ENCODE data around the gene LY6G5B.

LY6G5B gene

GRCh38 chr6:31663126-31663960 lies 6.4 kb upstream of the LY6G5B start:
- DNase-seq: no peak

GRCh38 chr6:31663961-31664789 lies 5.6 kb upstream of the LY6G5B start:
- no peak for DNase-seq

- DNase-seq: peak; percentile 96
Observed at GRCh38 chr6:31664790-31665500, 4.8 kb upstream of the LY6G5B start, which contains the start of gene GPANK1. Gene GPANK1, minus strand, starts transcription at chr6:31664997. Its CDS starts 519 bp downstream, at chr6:31664478.

DNA sequence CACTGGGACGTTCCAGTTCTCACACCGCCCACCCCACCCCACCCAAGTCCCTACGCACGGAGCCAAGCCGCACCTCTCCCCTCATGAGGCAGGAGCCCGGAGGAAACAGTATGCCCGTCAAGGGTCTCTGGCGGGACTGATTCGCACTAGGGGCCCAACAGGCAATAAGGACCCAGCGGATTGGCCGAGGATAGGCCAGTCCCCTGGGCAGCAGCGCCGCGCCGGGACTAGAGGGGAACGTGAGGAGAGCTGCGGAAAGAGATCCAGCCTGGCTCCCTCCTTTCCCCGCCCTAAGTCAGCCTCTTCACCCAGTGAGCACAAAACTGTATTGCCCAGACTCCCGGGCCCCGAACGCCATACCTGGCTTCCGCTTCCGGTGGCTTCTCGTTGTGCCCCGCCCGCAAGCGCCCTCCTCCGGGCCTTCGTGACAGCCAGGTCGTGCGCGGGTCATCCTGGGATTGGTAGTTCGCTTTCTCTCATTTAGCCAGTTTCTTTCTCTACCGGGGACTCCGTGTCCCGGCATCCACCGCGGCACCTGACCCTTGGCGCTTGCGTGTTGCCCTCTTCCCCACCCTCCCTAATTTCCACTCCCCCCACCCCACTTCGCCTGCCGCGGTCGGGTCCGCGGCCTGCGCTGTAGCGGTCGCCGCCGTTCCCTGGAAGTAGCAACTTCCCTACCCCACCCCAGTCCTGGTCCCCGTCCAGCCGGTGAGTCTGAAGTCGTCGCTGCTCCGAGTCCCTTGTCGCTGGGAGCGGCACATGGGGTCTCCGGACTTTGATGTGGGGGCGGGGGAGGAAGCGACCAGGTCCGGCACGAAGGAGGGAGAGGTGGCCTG lies 4.1 kb upstream of the LY6G5B start, which contains the start of gene CSNK2B:
Gene CSNK2B (plus strand): TSS at position 580 of the 836 bp plus-strand sequence. CDS start 752 bp downstream, outside the sequence.
- DNase-seq: peak; percentile 99

GRCh38 chr6:31666337-31666965 lies 3.3 kb upstream of the LY6G5B start:
- no peak for DNase-seq

GRCh38 chr6:31676322-31676903 lies 6.6 kb downstream of the LY6G5B start:
- DNase-seq: no peak

DNA sequence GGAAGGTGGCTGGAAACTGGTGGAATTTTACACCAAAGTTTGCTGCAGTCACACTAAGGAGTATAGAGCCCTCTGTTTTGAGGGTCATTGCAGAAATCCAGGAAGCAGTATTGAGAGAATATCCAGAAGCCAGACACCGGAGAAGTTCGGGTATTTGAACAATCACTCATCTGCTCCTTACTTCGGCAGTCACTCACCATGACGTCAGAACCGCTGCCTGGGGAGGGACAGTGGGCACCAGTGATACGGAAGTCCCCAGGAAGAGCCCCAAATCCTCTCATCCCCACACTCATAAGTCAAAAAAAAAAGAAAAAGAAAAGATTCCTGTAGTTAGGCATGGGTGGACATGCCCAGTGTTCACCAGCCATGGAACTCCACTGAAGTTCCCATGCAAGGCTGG lies 7.1 kb downstream of the LY6G5B start:
- DNase-seq: peak; percentile 52

GRCh38 chr6:31677955-31678354 lies 8.2 kb downstream of the LY6G5B start:
- no peak for DNase-seq

DNA sequence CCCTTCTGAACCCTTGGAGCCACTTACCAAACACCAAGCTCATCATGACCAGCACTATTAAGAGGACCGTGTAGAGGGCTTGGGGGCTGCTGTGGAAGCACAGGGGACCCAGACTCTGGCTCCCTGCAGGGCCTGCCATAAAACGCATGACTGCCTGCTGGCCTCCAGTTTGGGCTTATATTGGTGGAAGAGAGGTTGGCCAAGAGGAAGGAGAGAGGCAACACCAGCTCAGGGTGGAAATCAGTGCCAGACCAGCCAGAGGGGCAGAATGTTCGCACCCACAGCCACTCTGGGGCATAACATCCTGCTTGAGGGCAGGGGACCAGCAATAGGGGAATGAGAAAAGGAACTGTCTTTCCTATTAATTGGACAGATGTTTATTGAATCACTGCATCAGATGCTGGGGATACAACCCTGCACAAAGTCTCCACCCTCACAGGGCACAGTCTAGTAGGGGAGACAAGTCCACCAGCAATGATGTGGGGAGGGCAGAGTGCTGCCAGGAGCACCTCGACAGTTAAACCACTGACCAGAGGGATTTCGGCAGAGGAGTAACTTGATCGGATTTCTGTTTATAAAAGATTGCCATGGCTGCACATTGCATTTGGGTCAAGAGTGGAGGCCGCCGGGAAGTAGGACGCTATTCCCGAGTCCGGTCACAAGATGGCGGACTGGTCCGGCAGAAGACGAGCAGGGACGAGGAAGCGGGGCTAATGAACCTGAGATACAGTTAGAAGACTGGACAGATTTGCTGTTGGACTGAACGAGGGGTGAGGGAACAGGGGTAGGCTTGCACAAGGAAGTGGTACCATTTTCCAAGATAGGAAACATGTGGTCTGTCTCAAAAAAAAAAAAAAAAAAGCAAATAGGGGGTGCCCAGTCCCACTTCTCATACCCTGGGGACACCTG lies 10.7 kb downstream of the LY6G5B start, which contains the start of gene LY6G5C:
Gene LY6G5C (minus strand): TSS at position 842 of the 909 bp plus-strand sequence. CDS start 694 bp downstream, at position 148.
- DNase-seq: peak; percentile 96

DNA sequence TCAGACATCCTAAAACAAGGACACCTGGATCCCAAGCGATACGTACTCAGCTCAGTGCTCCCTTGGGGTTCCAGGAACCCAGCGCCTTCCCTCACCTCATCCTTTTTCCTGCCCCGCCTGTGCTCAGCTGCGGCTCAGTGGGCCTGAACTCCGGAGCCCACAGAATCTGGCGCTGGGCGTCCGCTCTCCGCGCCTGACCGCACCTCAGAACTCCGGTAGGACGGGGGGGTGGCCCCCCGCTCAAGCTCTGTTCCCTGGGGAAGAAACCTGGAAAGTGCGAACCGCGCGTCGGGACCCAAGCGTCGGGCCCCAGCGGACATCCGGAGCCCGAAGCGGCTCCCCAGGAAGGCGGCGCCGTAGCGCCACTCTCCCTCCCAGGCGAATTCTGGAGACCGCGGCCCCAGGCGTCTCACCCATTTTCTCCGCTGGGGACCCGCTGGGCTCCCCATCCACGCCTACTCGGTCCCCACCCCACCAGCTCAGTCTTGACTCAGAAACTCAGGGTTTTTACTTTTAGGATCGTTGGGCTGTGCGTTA lies 11.4 kb downstream of the LY6G5B start:
- peak; percentile 88 for DNase-seq

GRCh38 chr6:31683591-31683990 lies 13.8 kb downstream of the LY6G5B start:
- peak; percentile 61 for DNase-seq

- no peak for DNase-seq
Observed at GRCh38 chr6:31686483-31686882, 16.7 kb downstream of the LY6G5B start.

- DNase-seq: peak; percentile 20
Observed at GRCh38 chr6:31687321-31687720, 17.5 kb downstream of the LY6G5B start.

DNA sequence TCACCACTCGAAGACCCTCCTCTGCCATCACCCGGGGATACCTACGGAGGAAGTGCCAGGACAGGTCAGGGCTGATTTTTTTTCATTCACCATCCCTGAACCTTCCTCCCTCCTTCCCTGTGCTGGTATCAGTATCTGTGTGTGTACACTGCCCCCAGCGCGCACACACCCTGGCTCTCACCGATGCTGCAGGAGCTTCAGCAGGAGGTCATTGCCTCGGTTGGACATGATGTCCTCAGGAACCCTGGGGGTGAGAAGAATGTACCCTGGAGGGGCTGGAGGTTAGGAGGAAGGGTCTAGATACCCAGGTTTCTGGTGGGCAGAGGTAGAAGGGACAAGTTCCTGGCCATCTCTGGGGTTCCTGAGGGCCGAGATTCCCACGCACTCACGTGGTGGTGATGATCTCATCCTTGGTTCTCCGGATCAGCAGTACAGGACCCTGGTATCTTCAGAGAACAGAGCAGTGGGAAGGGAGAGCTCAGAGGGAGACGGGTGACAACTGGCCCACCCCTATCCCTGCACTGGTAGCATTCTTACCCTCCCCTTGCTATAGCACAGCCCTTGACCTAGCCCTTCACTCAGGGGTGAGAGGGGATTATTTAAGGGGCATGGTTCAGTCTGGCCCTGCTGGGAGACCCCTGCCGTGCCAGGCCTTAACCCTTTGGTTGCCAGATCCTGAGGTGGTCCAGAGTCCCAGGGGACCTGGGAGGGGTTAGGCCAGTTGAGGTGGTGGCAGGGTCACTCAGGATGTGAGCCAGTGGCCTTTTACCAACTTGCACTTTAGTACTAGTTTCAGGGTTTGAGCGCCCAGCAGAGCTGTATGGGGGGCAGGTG lies 18.3 kb downstream of the LY6G5B start:
- DNase-seq: no peak

DNA sequence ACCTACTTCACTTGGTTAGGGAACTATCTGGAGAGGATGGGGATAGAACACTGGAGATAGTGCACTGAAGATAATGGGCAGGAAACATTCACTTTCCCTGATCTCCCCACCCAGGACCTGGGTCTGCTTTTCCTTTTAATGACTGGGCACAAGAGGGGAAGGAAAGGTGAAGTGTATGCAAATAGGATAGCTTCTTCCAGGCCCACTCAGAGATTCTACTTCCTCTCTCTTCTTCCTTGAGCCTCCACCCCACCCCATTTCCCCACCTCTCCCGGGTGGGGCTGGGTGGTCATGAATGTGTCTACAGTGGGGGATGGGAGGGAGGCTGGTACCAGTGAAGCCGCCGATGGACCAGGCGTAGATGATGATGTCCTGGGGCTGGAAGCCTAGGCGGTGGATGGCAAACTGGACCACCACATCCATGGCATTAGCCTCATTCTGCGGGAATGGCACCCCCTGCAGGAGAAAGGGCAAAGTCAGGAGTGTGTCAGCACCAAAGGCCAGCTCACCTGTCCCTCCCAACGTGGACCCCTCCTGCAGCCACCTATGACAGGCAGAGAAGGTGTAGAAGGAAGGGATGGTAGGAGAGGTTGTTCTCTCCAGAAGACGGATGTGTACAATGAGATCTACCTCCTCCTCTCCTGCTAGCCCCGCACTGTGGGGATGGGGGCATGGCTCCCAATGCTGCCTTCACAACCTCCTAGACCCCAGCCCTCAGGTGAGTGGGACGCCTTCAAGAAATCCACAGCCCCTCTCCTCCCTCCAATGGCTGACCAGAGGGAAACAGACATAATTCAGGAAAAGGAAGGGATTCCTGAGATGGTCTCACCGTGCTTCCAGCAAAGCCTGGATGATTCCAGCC lies 19.7 kb downstream of the LY6G5B start:
- peak; percentile 21 for DNase-seq

GRCh38 chr6:31690231-31691077 lies 20.7 kb downstream of the LY6G5B start:
- no peak for DNase-seq

DNA sequence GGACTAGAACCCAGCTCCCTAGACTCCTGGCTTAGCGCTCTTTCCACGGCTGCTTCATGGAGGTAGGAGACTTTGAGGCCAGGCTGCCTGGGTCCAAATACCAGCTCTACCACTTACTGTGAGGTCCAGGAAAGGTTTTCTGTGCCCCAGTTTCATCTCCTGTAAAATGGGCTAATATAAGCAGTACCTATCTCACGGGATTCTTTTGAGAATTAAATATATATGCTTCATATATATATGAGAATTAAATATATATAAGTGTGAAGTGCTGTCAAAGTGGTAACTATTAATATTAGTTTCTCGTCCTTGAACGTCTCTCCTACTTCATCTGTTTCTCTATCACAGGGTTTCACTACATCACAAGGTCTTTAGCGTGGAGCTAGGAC lies 21.3 kb downstream of the LY6G5B start:
- no peak for DNase-seq
